GM21825 (cell line): Measurements from ENCODE around the gene SBF1.

Source experiments
- ATAC-seq: cut with Tn5 transposase; IDR thresholded peaks from one replicate; pipeline ENCODE4 v1.9.1; 2021; ENCODE audit warnings: mild to moderate bottlenecking, moderate library complexity; ENCODE audit not compliant: unreplicated experiment

The SBF1 gene

GRCh38 chr22:50486561-50487289 lies 11.9 kb upstream of the SBF1 start, which contains the start of gene MIOX:
Gene MIOX (plus strand): TSS chr22:50486859. CDS start chr22:50486898, 39 bp downstream.
- ATAC-seq = no peak

DNA sequence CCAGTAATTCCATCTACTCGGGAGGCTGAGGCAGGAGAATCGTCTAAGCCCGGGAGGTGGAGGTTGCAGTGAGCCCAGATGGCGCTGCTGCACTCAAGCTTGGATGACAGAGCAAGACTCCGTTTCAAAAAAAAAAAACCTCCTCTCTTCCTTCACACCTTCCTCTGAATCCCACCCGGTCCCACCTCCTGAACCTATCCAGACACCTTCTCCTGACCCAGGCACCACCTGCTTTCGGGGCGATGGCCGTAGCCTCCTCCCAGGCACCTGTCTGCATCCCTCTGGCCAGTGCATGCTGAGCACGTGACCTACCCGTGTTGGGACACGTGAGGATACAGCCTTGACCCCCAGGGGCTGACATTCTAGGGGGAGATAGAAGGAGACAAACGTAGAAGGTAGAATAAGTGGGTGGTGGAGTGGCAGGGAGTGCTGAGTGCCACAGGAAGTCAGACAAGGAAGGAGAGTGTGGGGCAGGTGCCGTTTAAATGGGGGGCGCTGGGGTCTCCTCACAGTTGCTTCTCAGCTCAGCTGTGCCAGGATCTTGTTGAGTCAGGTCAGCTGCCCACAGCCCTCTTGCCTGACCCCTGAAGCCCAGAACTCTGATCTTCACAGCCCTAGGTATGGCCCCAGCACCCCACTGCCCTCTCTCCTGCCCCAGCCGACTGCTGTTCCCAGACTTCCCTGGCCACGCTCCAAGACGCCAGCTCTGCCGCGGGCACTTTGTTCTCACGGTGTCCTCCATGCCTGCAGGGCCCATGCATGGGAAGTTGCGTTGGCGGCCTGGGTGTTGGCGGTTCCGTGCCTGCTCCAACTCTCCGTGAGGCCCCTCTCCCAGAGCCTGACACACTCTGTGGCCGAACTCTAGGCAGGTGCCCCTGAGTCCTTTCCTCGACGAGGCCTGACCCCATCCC lies 10.6 kb upstream of the SBF1 start:
- ATAC-seq = no peak

- ATAC-seq = no peak
These were observed 9.4 kb upstream of the SBF1 start for GRCh38 chr22:50483977-50484853.

GRCh38 chr22:50483556-50483955 lies 8.7 kb upstream of the SBF1 start:
- no peak for ATAC-seq

DNA sequence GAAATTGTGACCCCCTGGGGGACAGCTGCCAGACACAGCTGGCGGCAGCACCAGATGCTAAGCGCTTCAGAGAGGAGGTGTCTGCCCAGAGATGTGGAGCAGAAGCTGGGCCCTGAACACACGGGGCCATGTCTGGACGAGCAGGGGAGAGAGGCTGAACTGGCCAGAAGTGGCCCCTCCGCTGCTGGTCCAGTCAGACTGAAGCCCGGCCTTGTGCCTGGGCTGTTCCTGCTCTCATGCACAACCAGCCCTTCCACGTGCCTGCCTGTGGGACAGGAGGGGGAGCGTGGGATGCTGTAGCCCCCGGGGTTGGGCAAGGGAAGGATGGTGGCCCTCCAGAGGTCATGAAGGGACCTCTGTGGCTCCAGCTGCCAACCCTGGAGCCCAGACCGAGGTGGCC lies 8.3 kb upstream of the SBF1 start:
- ATAC-seq = no peak

DNA sequence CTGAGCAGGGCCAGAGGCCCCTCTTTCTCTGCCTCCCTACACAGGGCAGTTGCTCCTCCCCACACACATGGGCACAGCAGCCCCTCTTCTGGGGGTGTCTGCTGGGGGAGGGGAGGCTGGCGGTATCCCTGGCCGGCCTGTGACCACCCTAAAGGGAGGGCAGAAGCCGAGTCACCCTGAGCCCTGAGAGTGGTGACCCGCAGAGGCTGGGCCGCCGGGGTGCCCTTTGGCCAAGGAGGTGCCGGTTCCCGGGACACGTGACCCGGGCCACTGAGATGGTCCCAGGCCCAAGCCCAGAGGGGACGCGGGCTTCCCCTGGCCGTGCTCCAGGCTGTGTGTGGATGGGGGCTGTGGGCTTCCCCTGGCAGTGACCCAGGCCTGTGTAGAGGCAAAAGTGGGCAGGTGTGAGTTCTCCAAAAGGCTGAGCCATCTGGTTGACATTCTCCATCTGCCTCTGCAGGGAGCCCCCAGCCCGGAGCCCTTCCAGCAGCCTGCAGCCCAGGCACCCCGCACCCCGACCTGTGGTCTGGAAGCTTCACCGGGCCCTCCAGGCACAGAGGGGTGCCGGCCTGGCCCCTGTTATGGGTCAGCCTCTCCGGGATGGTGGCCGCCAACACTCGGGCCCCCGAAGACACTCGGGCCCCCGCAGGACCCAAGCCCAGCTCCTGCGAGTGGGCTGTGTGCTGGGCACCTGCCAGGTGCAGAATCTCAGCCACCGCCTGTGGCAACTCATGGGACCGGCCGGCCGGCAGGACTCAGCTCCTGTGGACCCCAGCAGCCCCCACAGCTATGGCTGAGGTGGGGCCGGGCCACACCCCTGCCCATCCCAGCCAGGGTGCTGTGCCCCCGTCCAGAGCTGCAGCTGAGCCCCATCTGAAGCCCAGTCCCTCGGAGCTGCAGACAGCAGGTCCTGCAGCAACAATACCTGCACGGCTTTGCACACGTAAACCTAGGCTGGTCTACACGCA lies 7.6 kb upstream of the SBF1 start:
- no peak for ATAC-seq

- ATAC-seq = no peak
These were observed 6.7 kb upstream of the SBF1 start, which contains the start of gene ADM2 for GRCh38 chr22:50481440-50482106. Gene ADM2 (plus strand): TSS chr22:50481543. CDS start chr22:50481848, 305 bp downstream.

- no peak for ATAC-seq
These were observed 6.2 kb upstream of the SBF1 start for GRCh38 chr22:50481045-50481439.

GRCh38 chr22:50479721-50480120 lies 4.9 kb upstream of the SBF1 start:
- no peak for ATAC-seq

DNA sequence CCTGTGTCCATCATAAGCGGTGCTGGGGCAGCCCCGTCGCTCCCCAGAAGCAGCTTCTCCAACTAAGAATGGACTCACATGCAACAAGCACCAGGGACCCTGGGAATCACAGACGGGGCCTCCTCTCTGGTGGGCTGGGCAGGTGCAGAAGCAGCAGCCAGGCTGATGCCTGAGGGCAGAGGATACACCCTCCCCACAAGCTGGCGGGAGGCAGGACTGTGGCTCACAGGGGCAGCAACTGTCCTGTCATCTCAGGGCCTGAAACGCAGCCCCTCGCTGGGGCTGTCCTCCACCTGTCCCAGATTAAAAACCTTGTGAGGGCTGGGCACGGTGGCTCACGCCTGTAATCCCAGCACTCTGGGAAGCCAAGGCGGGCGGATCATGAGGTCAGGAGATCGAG lies 3.1 kb upstream of the SBF1 start:
- ATAC-seq = no peak

GRCh38 chr22:50476868-50477267 lies 2.0 kb upstream of the SBF1 start:
- no peak for ATAC-seq

DNA sequence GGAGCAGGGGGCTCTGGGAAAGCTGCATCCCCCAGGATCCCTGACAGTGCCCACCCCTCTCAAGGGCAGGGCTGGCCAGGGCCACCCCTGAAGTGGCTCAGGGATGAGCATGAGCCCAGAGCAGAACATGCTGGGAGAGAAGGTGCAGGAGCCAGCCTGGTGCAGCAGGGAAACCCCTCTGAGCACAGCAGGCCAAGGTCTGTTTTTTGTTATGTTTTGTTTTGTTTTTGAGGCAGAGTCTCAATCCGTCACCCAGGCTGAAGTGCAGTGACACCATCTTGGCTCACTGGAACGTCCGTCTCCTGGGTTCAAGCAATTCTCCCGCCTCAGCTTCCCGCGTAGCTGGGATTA lies 792 bp upstream of the SBF1 start:
- no peak for ATAC-seq

DNA sequence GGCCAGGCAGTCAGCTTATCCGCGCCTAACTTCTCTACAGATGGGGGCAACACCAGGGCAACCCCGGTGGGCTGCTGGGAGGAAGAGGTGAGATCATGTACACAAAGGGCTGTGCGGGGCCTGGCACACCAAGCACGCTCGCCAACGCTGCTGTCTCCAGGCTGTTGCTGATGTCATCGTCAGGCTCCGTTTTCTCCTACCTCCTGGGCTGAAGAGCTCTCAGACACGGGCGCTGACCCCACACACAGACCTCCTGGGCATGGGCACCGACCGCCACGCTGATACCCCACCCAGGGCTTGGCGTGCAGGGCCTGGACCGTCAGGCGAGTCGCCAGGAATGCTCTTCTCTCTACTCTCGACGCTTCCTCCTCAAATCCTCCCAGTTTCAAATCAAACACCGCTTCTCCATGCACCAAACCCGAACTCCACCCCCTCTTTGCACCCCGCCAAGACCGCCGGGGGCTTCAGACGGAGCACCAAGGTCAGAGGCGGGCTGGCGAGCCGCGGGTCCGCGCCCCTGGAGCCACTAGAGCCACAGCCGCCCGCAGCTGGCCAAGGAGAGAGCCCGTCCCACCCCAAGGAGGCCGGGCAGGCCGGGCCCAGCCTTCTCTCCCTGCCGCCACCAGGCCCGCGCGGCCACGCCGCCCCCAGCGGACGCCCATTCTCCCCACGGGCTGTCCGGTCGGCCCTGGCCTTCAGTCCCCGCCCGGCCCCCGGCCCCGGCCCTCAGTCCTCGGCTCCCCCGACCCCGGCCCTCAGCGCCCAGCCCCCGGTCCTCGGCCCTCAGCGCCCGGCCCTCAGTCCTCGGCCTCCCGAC lies 772 bp downstream of the SBF1 start:
- ATAC-seq = no peak

DNA sequence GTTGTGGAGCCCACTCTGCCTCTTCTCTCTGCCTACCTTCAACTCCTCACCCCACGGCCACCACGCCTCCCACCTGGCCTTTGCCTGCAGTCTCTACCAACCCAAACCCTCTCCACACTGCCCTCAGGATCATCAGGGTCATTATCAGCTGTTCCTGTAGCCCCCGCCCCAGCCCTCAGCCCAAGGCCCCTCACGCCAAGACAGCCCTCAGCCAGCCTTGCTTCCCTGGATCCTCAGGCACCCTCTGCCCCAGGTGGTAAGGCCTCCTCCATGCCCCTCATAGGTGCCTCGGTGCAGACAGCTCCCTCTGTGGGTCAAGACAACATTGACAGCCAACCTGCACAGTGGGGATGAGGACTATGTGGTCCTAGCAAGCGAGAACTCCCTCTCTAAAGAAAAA lies 1.7 kb downstream of the SBF1 start:
- ATAC-seq = no peak

DNA sequence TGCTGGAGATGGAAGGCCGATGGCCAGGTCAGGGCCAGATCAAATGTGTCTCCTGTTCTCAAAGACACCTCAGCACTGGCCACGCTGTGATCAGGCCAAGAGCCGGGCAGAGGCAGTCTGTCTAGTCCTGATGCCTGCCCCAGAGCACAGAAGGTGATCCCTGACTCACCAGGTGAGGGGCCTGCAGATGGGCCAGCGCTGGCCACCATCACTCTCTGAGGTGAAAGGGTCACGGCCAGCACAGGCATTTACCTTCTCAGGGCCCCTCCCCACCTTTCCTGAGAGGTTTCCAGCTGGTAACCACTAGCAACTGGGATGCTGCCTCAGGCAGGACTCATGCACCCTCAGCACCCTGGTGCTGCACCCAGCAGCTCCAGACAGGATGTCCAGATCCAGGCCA lies 2.9 kb downstream of the SBF1 start:
- no peak for ATAC-seq

DNA sequence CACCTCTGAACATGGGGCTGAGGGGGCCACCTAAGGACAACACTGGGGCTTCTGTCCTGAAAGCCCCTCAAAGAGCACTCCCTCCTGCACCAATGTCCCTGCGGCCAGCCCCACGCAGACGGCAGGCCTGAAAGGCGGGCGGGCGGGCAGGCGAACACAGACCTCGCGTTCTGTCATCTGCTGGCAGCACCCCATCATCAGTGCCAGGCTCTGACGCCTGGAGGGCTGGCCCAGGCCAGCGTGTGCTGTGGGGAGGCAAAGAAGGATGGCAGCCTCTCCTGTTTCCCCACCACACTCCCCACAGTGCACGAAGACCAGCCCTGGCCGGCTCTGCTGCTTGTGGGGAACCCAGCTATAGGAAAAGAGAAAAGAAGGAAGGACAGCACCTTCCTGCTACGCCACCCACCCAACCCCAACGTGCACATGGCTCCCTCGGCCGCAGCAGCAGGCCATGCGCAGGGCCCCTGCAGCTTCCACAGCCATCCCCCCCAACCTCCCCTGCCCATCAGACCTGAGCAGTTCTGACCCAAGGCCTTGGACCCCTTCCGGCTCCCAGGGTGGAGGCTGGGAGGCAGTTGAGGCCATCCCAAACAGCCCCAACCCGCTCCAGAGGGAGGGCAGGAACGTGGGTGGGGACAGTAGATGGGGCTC lies 3.5 kb downstream of the SBF1 start:
- no peak for ATAC-seq

GRCh38 chr22:50470491-50470890 lies 4.3 kb downstream of the SBF1 start:
- no peak for ATAC-seq
